ENCODE results near the gene VSIG10. TPM values are rescaled to one million over a fixed set of nuclear protein-coding genes. Genes with fewer than 3 reads are reported as not detected.

The VSIG10 gene
- total RNA-seq, 2 experiments from 2014 or later, result 7.5 to 8.2 TPM

GRCh38 chr12:118055865-118056773 is 47.7 kb downstream of the VSIG10 start:
- no peaks in the 10 kb centered on the region for H3K27me3 Mint-ChIP-seq (ENCODE audit: low read depth)
- CTCF ChIA-PET, result interaction anchor here (2.2 to 2.3 kb wide), 2 partner anchors 8 to 181 kb away, joined by 13 to 25 read pairs; no protein-coding TSS in a partner anchor
- peaks cover 36% of the 10 kb centered on the region for H3K4me1 Mint-ChIP-seq (ENCODE audit: low read depth)
- no peak overlapping the region for H3K27ac Mint-ChIP-seq
- POLR2A ChIA-PET, result interaction anchor here (0.6 to 1.4 kb wide), 2 partner anchors 10 to 199 kb away, joined by 3 to 4 read pairs; no protein-coding TSS in a partner anchor
- H3K36me3 Mint-ChIP-seq (ENCODE audit: low read depth), result peaks cover 22% of the 10 kb centered on the region
- DNase-seq (no peak), ATAC-seq (no peak)
- no peaks in the 10 kb centered on the region for H3K9me3 Mint-ChIP-seq (ENCODE audit: insufficient read depth)
- H3K4me3 Mint-ChIP-seq, result no peak overlapping the region

GRCh38 chr12:118055144-118055557 is 48.7 kb downstream of the VSIG10 start:
- Mint-ChIP-seq H3K4me3 (no peak overlapping the region), H3K27ac (no peak overlapping the region), H3K4me1 (ENCODE audit: low read depth) (peaks cover 33% of the 10 kb centered on the region), H3K9me3 (ENCODE audit: insufficient read depth) (no peaks in the 10 kb centered on the region), H3K27me3 (ENCODE audit: low read depth) (no peaks in the 10 kb centered on the region), H3K36me3 (ENCODE audit: low read depth) (peaks cover 26% of the 10 kb centered on the region)
- DNase-seq, result peak; percentile 85
- ATAC-seq, result peak; percentile 86
- POLR2A ChIA-PET, result no interaction called here
- CTCF ChIA-PET, result interaction anchor here (0.7 to 2.3 kb wide), 9 partner anchors 9 to 291 kb away, joined by 3 to 25 read pairs (median 5); partner anchors contain the start of gene RFC5

- peaks cover 17% of the 10 kb centered on the region for H3K4me1 Mint-ChIP-seq (ENCODE audit: low read depth)
- H3K27ac Mint-ChIP-seq, result peak overlapping the region; percentile 7
- ATAC-seq, result no peak
- no peak overlapping the region for H3K4me3 Mint-ChIP-seq
- H3K9me3 Mint-ChIP-seq (ENCODE audit: insufficient read depth), result no peaks in the 10 kb centered on the region
- no peaks in the 10 kb centered on the region for H3K27me3 Mint-ChIP-seq (ENCODE audit: low read depth)
- peaks cover 27% of the 10 kb centered on the region for H3K36me3 Mint-ChIP-seq (ENCODE audit: low read depth)
- ChIA-PET POLR2A (no interaction called here), CTCF (interaction anchor here (0.8 to 2.0 kb wide), 2 partner anchors 11 to 83 kb away, joined by 3 to 5 read pairs; partner anchors contain the start of gene PEBP1)
- no peak for DNase-seq
Measured at GRCh38 chr12:118053071-118053985, 50.5 kb downstream of the VSIG10 start.

- ChIA-PET CTCF (interaction anchor here (2.0 kb wide), 1 partner anchor 11 kb away, joined by 5 read pairs; no protein-coding TSS in a partner anchor), POLR2A (interaction anchor here (1.2 kb wide), 1 partner anchor 8 kb away, joined by 5 read pairs; the partner anchor contains the start of gene WSB2)
- Mint-ChIP-seq H3K4me1 (ENCODE audit: low read depth) (peaks cover 17% of the 10 kb centered on the region), H3K4me3 (no peak overlapping the region), H3K27me3 (ENCODE audit: low read depth) (no peaks in the 10 kb centered on the region), H3K9me3 (ENCODE audit: insufficient read depth) (no peaks in the 10 kb centered on the region), H3K27ac (peak overlapping the region; percentile 7), H3K36me3 (ENCODE audit: low read depth) (peaks cover 29% of the 10 kb centered on the region)
- no peak for DNase-seq
- ATAC-seq, result no peak
Measured at GRCh38 chr12:118052324-118053070, 51.3 kb downstream of the VSIG10 start.

- ChIA-PET CTCF (interaction anchor here (2.0 kb wide), 1 partner anchor 13 kb away, joined by 7 read pairs; no protein-coding TSS in a partner anchor), POLR2A (interaction anchor here (1.2 kb wide), 1 partner anchor 9 kb away, joined by 5 read pairs; the partner anchor contains the start of gene WSB2)
- Mint-ChIP-seq H3K9me3 (ENCODE audit: insufficient read depth) (no peaks in the 10 kb centered on the region), H3K27me3 (ENCODE audit: low read depth) (no peaks in the 10 kb centered on the region), H3K4me3 (no peak overlapping the region), H3K4me1 (ENCODE audit: low read depth) (peaks cover 17% of the 10 kb centered on the region), H3K36me3 (ENCODE audit: low read depth) (peaks cover 31% of the 10 kb centered on the region), H3K27ac (no peak overlapping the region)
- no peak for ATAC-seq
- no peak for DNase-seq
Measured at GRCh38 chr12:118050972-118051910, 52.6 kb downstream of the VSIG10 start.

GRCh38 chr12:118046430-118046829 is 57.4 kb downstream of the VSIG10 start:
- POLR2A ChIA-PET, result no interaction called here
- Mint-ChIP-seq H3K9me3 (ENCODE audit: insufficient read depth) (no peaks in the 10 kb centered on the region), H3K36me3 (ENCODE audit: low read depth) (peaks cover 47% of the 10 kb centered on the region), H3K27ac (no peak overlapping the region), H3K4me3 (no peak overlapping the region), H3K27me3 (ENCODE audit: low read depth) (no peaks in the 10 kb centered on the region), H3K4me1 (ENCODE audit: low read depth) (peaks cover 4% of the 10 kb centered on the region)
- CTCF ChIA-PET, result interaction anchor here (0.8 to 1.3 kb wide), 4 partner anchors 12 to 332 kb away, joined by 3 to 4 read pairs (median 3); no protein-coding TSS in a partner anchor
- DNase-seq (no peak), ATAC-seq (no peak)

- peaks cover 47% of the 10 kb centered on the region for H3K36me3 Mint-ChIP-seq (ENCODE audit: low read depth)
- DNase-seq (no peak), ATAC-seq (no peak)
- no peaks in the 10 kb centered on the region for H3K27me3 Mint-ChIP-seq (ENCODE audit: low read depth)
- no peak overlapping the region for H3K4me3 Mint-ChIP-seq
- ChIA-PET POLR2A (no interaction called here), CTCF (interaction anchor here (0.9 to 1.9 kb wide), 2 partner anchors 10 to 20 kb away, joined by 4 to 7 read pairs; no protein-coding TSS in a partner anchor)
- H3K27ac Mint-ChIP-seq, result no peak overlapping the region
- no peaks in the 10 kb centered on the region for H3K9me3 Mint-ChIP-seq (ENCODE audit: insufficient read depth)
- peaks cover 4% of the 10 kb centered on the region for H3K4me1 Mint-ChIP-seq (ENCODE audit: low read depth)
Measured at GRCh38 chr12:118044577-118044976, 59.2 kb downstream of the VSIG10 start.

- H3K27ac Mint-ChIP-seq, result no peak overlapping the region
- no peaks in the 10 kb centered on the region for H3K27me3 Mint-ChIP-seq (ENCODE audit: low read depth)
- DNase-seq (no peak), ATAC-seq (no peak)
- peaks cover 4% of the 10 kb centered on the region for H3K4me1 Mint-ChIP-seq (ENCODE audit: low read depth)
- ChIA-PET CTCF (interaction anchor here (1.9 kb wide), 1 partner anchor 21 kb away, joined by 7 read pairs; no protein-coding TSS in a partner anchor), POLR2A (no interaction called here)
- H3K4me3 Mint-ChIP-seq, result no peak overlapping the region
- no peaks in the 10 kb centered on the region for H3K9me3 Mint-ChIP-seq (ENCODE audit: insufficient read depth)
- peaks cover 48% of the 10 kb centered on the region for H3K36me3 Mint-ChIP-seq (ENCODE audit: low read depth)
Measured at GRCh38 chr12:118044075-118044474, 59.7 kb downstream of the VSIG10 start.

GRCh38 chr12:118042091-118042490 is 61.7 kb downstream of the VSIG10 start:
- H3K27ac Mint-ChIP-seq, result no peak overlapping the region
- no peak overlapping the region for H3K4me3 Mint-ChIP-seq
- no peaks in the 10 kb centered on the region for H3K27me3 Mint-ChIP-seq (ENCODE audit: low read depth)
- ChIA-PET POLR2A (interaction anchor here (0.9 kb wide), 1 partner anchor 26 kb away, joined by 3 read pairs; the partner anchor contains the start of gene RFC5), CTCF (no interaction called here)
- H3K9me3 Mint-ChIP-seq (ENCODE audit: insufficient read depth), result no peaks in the 10 kb centered on the region
- H3K4me1 Mint-ChIP-seq (ENCODE audit: low read depth), result peaks cover 4% of the 10 kb centered on the region
- H3K36me3 Mint-ChIP-seq (ENCODE audit: low read depth), result peaks cover 57% of the 10 kb centered on the region
- no peak for DNase-seq
- ATAC-seq, result no peak

- ChIA-PET POLR2A (no interaction called here), CTCF (no interaction called here)
- Mint-ChIP-seq H3K4me1 (ENCODE audit: low read depth) (peaks cover 3% of the 10 kb centered on the region), H3K9me3 (ENCODE audit: insufficient read depth) (no peaks in the 10 kb centered on the region), H3K27me3 (ENCODE audit: low read depth) (no peaks in the 10 kb centered on the region), H3K4me3 (no peak overlapping the region), H3K36me3 (ENCODE audit: low read depth) (peaks cover 76% of the 10 kb centered on the region), H3K27ac (no peak overlapping the region)
- DNase-seq, result no peak
- no peak for ATAC-seq
Measured at GRCh38 chr12:118038137-118038536, 65.7 kb downstream of the VSIG10 start.
